ENCODE measurements around the gene AMT. TPM values are rescaled to one million over a fixed set of nuclear protein-coding genes. Genes with fewer than 3 reads are reported as not detected.

Gene AMT
- total RNA-seq, 1 donor, result 1.7 TPM

DNA sequence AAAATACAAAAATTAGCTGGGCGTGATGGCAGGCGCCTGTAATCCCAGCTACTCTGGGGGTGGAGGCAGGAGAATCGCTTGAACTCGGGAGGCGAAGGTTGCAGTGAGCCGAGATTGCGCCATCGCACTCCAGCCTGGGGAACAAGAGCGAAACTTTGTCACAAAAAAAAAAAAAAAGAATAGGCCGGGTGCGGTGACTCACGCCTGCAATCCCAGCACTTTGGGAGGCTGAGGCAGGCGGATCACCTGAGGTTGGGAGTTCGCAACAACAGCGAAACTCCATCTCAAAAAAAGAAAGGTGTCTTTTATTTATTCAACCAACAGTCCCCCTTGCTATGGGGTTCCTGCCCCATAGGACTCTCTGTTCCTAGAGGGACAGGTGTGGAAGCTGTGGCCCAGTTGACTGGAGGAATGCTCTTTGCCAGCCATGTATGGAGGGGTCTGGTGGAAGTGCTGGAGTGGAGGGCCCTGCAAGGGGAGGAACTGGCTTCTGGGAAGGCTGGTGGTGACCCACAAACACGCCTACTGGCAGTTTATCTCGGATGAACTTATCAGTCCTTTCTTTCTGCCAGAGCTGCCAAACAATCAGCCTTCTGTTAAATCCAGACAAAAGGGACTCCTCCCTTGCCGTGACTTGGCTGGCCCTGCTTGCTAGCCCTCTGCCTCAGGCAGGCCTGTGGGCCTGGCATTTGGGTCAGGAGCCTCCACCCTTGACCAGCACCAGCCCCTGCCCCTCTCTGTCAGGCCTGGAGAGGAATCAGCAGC, 43.2 kb upstream of the AMT start:
- no peak for TF ChIP-seq CTCF (IDR thresholded peaks at IDR 0.05; ENCODE audit: insufficient read depth, low read depth, low read length)
- DNase-seq (ENCODE audit: low read depth), result no peak
- no peak overlapping the region for H3K4me3 ChIP-seq (ENCODE audit: low read depth, low read length)

GRCh38 chr3:49462222-49462621, 39.9 kb upstream of the AMT start:
- H3K4me3 ChIP-seq (ENCODE audit: low read depth, low read length), result no peak overlapping the region
- DNase-seq (ENCODE audit: low read depth), result peak; percentile 31
- TF ChIP-seq CTCF (IDR thresholded peaks at IDR 0.05; ENCODE audit: insufficient read depth, low read depth, low read length), result no peak

DNA sequence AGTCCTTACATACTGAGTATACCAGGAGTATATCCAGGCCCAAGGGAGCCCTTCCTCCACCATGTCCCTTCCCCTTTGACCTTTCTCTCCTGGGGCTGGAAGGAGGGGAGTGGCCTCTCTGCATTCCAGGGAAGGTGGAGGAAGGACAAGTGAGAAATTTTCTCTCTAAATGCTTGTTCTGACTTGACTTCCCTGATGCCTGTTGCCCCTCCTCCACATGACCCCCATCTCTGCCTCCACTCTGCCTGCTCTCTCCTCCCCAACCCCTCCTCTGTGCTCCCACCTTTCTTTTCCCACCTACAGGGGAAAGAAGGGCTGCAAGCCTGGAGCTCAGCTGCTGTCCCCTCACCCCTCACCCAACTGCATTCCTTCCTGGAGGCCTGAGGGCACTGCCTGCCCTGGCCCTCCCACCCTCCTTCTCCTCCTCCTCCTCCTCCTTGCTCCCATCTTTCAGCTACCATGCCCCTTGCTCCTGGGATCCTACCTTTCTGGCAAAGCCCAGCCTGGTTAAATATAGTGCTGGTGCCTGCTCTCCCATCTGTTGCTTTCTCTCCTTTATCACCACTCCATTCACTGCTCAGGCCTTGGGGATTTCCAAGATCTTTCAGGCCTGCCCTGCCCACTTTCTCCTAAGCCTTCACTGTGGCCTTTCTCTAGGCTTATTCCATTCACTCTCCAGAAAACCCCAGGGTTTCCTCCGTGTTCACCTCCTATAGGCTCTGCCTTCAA, 39.3 kb upstream of the AMT start:
- TF ChIP-seq CTCF (IDR thresholded peaks at IDR 0.05; ENCODE audit: insufficient read depth, low read depth, low read length), result no peak
- no peak for DNase-seq (ENCODE audit: low read depth)
- H3K4me3 ChIP-seq (ENCODE audit: low read depth, low read length), result no peak overlapping the region

DNA sequence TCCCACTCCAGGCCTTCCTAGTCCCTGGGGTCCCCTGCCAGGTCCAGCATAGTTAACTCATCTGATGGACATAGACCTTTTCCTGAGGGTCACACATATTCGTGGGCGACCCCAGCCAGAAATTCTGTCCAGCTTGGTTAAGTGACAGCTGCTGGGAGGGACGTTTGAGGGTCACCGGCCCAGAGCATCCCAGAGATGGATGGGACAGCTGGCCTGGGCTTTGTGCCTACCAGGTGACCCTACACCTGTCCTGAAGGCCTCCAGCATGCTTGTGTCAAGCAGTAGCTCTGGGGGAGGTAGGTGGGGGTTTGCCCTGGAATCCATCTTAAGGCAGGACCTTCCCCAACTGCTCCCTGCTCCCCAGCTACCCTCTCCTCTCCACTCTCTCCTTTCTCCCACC, 38.7 kb upstream of the AMT start:
- no peak overlapping the region for H3K4me3 ChIP-seq (ENCODE audit: low read depth, low read length)
- no peak for TF ChIP-seq CTCF (IDR thresholded peaks at IDR 0.05; ENCODE audit: insufficient read depth, low read depth, low read length)
- no peak for DNase-seq (ENCODE audit: low read depth)

DNA sequence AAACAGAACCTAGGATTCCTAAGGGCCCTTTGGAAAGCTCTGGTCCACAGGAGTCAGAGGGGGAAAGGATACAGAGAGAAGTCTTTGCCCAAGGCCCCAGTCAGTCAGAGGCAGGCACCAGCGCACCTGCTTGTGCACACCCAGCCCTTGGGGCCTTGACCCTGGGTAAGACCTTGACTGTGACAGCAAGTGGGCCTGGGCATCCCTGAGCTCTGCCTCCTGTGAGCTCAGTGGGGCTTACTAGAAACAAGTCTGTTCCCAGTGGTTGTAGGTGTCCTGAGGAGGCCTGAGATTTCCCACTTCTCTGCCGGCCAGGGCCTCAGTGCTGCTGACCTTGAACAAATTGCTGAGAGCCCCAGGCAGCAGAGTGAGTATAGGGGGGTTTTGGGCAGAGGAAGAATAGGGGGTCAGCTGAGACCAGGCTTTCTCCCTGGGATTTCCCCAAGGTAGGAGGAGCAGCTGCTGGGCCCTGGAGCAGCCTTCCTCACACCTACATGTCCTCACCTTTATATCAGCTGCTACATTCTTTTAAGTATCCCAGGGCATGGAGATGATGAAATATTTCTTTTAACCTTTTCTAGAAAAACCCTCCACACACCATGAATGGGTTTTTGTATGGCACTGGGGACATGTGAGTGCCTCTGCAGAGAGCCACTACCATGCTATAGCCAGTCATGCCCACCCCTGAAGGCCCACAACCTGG, 38.1 kb upstream of the AMT start:
- no peak for DNase-seq (ENCODE audit: low read depth)
- H3K4me3 ChIP-seq (ENCODE audit: low read depth, low read length), result no peak overlapping the region
- TF ChIP-seq CTCF (IDR thresholded peaks at IDR 0.05; ENCODE audit: insufficient read depth, low read depth, low read length), result no peak

GRCh38 chr3:49456466-49456865, 34.2 kb upstream of the AMT start:
- TF ChIP-seq CTCF (IDR thresholded peaks at IDR 0.05; ENCODE audit: insufficient read depth, low read depth, low read length), result no peak
- H3K4me3 ChIP-seq (ENCODE audit: low read depth, low read length), result no peak overlapping the region
- DNase-seq (ENCODE audit: low read depth), result no peak
